ENCODE data around the gene MPO.

The MPO gene

DNA sequence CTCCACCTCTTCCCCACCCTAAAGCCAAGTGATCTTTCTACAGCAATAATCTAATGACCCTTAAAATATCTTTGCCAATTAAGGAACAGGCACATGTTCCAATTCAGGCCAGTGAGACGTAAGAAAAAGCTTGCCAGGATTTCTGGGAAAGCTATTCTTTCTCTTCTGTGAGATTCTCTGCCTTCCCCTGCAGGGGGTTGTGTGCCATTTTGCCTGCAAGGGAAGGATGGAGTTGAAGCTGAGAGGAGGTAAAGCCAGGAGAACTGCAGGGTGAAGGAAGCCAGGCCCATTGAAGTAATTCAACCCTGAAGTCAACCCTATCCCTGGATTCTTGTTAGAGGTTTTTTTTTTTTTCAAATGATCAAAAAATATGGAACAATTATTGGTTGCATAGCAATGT lies 51.4 kb downstream of the MPO start:
- DNase-seq, result no peak

DNA sequence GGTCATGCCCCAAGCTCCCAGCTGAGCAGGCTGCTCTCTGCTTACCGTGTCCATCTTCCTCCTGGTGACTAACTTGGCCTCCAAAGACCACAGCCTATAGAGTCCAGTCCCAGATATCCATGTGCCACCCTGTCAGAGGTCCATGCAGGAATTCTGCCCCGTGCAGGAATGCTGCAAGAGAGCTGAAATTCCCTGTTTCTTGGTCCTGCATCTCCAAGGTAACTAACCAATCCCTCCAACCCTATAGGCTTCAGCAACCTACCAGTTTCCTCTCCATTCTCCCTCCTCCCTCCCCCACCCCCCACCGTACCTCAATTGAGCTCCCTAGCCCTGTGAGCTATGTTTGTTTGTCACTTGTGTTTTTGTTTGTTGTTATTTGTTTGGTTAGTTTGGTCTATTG lies 52.1 kb downstream of the MPO start:
- no peak for DNase-seq

DNA sequence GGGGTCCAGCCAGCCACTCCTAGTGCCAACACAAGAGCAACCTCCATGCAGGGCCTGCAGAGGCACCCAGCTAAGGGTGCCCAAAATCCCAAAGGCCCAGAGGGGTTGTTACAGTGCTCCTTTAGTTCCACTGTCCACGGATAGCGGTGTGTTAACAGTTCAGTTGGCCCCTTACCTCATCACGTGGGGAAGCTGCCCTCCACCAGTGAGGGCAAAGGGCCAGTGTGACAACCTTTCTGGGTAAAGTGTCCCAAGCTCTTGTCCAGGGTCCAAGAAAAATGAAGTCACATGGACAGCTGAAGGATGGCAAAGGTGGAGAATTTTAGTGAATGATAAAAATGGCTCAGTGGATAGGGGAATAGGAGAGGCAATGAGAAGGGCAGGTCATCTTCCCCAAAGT lies 53.0 kb downstream of the MPO start:
- no peak for DNase-seq

DNA sequence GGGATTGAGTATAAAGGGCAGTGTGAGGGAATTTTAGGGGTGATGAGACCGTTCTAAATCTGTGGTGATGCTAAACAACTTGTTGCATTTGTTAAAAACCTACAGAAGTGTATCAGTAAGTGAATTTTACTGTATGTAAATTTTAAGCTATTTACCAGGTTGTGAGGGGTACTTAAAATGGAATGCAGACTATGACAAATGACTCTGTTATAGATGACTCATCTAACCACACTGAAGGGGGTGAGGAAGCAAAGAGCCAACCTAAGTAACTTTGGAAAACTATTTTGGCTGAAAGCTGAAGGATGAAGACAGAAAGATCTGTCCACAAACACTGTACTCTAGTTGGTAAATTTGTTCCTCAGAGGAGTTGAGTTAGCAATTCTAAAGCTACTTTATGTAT lies 56.4 kb downstream of the MPO start:
- DNase-seq, result no peak

Measured in activated effector memory CD4-positive, alpha-beta T cell treated with anti-CD3 and anti-CD28 coated beads, Interleukin-2, amount 50 U/mL, for 16 hours (primary cell).